Measurements from ENCODE around the gene ENTPD5.
"Not testable (repeated sequence)": the region's sequence is repeated elsewhere in the genome, so short reads cannot be mapped to it uniquely, and the experiment has no call there.

The ENTPD5 gene

GRCh38 chr14:73996731-73997107 is 22.4 kb downstream of the ENTPD5 start:
- ChIA-PET POLR2A (ENCODE audit: low non-redundant PET) (no interaction called here), CTCF (no interaction called here)
- no peak for TF ChIP-seq CTCF (conservative IDR thresholded peaks at IDR 0.05; ENCODE audit: low read depth)
- H3K27ac ChIP-seq, result no peak overlapping the region
- no peak for DNase-seq (ENCODE audit: low spot score)

DNA sequence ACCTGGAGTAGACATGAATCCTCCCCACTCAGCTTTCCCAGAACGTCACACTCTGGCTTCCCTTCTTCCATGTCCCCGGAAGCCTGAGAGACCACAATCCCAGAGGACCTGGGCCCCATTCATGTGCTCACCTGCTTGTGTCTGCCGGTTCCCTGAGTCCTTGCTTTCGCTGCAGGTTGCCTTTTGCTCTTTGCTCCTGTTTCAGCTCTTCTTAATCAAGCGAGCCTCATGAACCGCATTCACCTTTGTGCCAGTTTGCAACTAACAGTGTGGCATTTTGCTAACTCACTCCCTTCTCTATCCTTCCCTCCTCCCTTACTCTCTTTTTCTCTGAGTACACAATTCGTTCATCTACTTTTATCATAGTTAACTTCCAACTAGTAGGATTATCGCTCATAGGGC is 23.1 kb downstream of the ENTPD5 start:
- POLR2A ChIA-PET (ENCODE audit: low non-redundant PET), result no interaction called here

GRCh38 chr14:73994926-73995325 is 24.2 kb downstream of the ENTPD5 start:
- POLR2A ChIA-PET (ENCODE audit: low non-redundant PET); H3K27ac ChIP-seq; DNase-seq (ENCODE audit: low spot score): not testable (repeated sequence)
- CTCF ChIA-PET, result interaction anchor here (0.6 kb wide), 1 partner anchor 32 kb away, joined by 6 read pairs; no protein-coding TSS in a partner anchor

More for the DNA sequence above, 23.1 kb downstream of the ENTPD5 start:
- CTCF ChIA-PET, result interaction anchor here (0.7 kb wide), 1 partner anchor 90 kb away, joined by 3 read pairs; no protein-coding TSS in a partner anchor
- no peak overlapping the region for H3K27ac ChIP-seq
- no peak for DNase-seq (ENCODE audit: low spot score)
- TF ChIP-seq CTCF (conservative IDR thresholded peaks at IDR 0.05; ENCODE audit: low read depth), result no peak

GRCh38 chr14:73991092-73991491 is 28.0 kb downstream of the ENTPD5 start:
- no peak for TF ChIP-seq CTCF (conservative IDR thresholded peaks at IDR 0.05; ENCODE audit: low read depth)
- CTCF ChIA-PET, result no interaction called here
- POLR2A ChIA-PET (ENCODE audit: low non-redundant PET), result no interaction called here
- no peak for DNase-seq (ENCODE audit: low spot score)
- H3K27ac ChIP-seq, result no peak overlapping the region

DNA sequence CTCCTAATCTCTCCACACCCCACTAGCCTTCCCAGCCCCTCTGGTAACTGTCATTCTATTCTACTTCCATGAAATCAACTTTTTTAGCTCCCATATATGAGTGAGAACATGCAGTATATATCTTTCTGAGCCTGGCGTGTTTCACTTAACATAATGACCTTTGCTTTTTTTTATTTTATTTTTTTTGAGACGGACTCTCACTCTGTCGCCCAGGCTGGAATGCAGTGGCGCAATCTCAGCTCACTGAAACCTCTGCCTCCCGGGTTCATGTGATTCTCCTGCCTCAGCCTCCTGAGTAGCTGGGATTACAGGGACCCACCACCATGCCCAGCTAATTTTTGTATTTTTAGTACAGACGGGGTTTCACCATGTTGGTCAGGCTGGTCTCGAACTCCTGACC is 30.4 kb downstream of the ENTPD5 start:
- CTCF ChIA-PET; POLR2A ChIA-PET (ENCODE audit: low non-redundant PET); H3K27ac ChIP-seq; DNase-seq (ENCODE audit: low spot score): not testable (repeated sequence)

- no peak for DNase-seq (ENCODE audit: low spot score)
- POLR2A ChIA-PET (ENCODE audit: low non-redundant PET), result no interaction called here
- H3K27ac ChIP-seq, result no peak overlapping the region
- CTCF ChIA-PET, result no interaction called here
- TF ChIP-seq CTCF (conservative IDR thresholded peaks at IDR 0.05; ENCODE audit: low read depth), result no peak
Observed at GRCh38 chr14:73988065-73988464, 31.0 kb downstream of the ENTPD5 start.

GRCh38 chr14:73977896-73978295 is 41.2 kb downstream of the ENTPD5 start:
- CTCF ChIA-PET, result no interaction called here
- POLR2A ChIA-PET (ENCODE audit: low non-redundant PET), result no interaction called here
- no peak for DNase-seq (ENCODE audit: low spot score)
- TF ChIP-seq CTCF (conservative IDR thresholded peaks at IDR 0.05; ENCODE audit: low read depth), result no peak
- no peak overlapping the region for H3K27ac ChIP-seq

- ChIA-PET CTCF (interaction anchor here (0.6 kb wide), 2 partner anchors 63 to 290 kb away, joined by 3 to 4 read pairs; no protein-coding TSS in a partner anchor), POLR2A (ENCODE audit: low non-redundant PET) (interaction anchor here (0.6 kb wide), 1 partner anchor 23 kb away, joined by 3 read pairs; no protein-coding TSS in a partner anchor)
- TF ChIP-seq CTCF (conservative IDR thresholded peaks at IDR 0.05; ENCODE audit: low read depth), result no peak
- no peak overlapping the region for H3K27ac ChIP-seq
- DNase-seq (ENCODE audit: low spot score), result no peak
Observed at GRCh38 chr14:73976125-73976524, 43.0 kb downstream of the ENTPD5 start.

Data from RWPE1 (cell line).